ENCODE results near the gene DPF3.

GRCh38 chr14:72603639-72604038 is 290.3 kb downstream of the DPF3 start:
- TF ChIP-seq, protein P1, sequence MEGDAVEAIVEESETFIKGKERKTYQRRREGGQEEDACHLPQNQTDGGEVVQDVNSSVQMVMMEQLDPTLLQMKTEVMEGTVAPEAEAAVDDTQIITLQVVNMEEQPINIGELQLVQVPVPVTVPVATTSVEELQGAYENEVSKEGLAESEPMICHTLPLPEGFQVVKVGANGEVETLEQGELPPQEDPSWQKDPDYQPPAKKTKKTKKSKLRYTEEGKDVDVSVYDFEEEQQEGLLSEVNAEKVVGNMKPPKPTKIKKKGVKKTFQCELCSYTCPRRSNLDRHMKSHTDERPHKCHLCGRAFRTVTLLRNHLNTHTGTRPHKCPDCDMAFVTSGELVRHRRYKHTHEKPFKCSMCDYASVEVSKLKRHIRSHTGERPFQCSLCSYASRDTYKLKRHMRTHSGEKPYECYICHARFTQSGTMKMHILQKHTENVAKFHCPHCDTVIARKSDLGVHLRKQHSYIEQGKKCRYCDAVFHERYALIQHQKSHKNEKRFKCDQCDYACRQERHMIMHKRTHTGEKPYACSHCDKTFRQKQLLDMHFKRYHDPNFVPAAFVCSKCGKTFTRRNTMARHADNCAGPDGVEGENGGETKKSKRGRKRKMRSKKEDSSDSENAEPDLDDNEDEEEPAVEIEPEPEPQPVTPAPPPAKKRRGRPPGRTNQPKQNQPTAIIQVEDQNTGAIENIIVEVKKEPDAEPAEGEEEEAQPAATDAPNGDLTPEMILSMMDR (IDR thresholded peaks at IDR 0.05) = no peak
- no peak for TF ChIP-seq POLR2A (IDR thresholded peaks at IDR 0.05)

Data from adrenal gland (tissue), 5 donors.